Tibial artery (tissue), 4 donors: ENCODE measurements around the gene IFT122.
"Not testable (repeated sequence)": the region's sequence is repeated elsewhere in the genome, so short reads cannot be mapped to it uniquely, and the experiment has no call there.

ENCODE experiments used
- DNase-seq, 2 donors: peaks; one replicate each; pipeline ENCODE4 v3.0.0-alpha.2; 2019
- H3K27ac ChIP-seq, 2 donors: fragments of 200-600 bp; sonication (generic) in 1 of 2; 1 replicate in 1 of 2; 2 replicates in 1 of 2; pipeline ENCODE4 v1.5.1; 2018 to 2019; ENCODE audit warnings: mild to moderate bottlenecking in 1 of 2
- H3K27me3 ChIP-seq, 2 donors: fragments of 200-600 bp; sonication (generic) in 1 of 2; one replicate each; pipeline versions ENCODE4 v1.5.1 to v1.6.0; 2016 to 2019
- H3K36me3 ChIP-seq, 3 donors: fragments of 200-600 bp; sonication (generic) in 2 of 3; one replicate each; pipeline ENCODE4 v1.5.1; 2016 to 2019; ENCODE audit warnings: mild to moderate bottlenecking in 2 of 3
- H3K4me1 ChIP-seq, 4 donors: fragments of 200-600 bp; sonication (generic) in 2 of 4; 1 replicate in 3 of 4; 2 replicates in 1 of 4; pipeline ENCODE4 v1.5.1; 2016 to 2019
- H3K4me3 ChIP-seq, 2 donors: fragments of 200-600 bp; sonication (generic) in 1 of 2; 1 replicate in 1 of 2; 2 replicates in 1 of 2; pipeline ENCODE4 v1.5.1; 2018 to 2019; ENCODE audit warnings: mild to moderate bottlenecking in 2 of 2
- H3K9me3 ChIP-seq, 3 donors: fragments of 200-600 bp; sonication (generic) in 1 of 3; one replicate each; pipeline ENCODE4 v1.5.1; 2016 to 2019
- CTCF ChIP-seq, 2 experiments: fragments of 200-600 bp in 1 of 2; fragments of 450-650 bp in 1 of 2; IDR thresholded peaks; one replicate each; pipeline ENCODE4 v1.5.1; 2017 to 2019; ENCODE audit warnings: antibody characterized with exemption in 2 of 2, mild to moderate bottlenecking in 1 of 2, moderate library complexity in 1 of 2
- intact Hi-C: fragments of 100-400 bp; cut with DNase I; formaldehyde crosslinking; loops from one replicate; pipeline ENCODE4 v1.15.0; 2023; ENCODE audit warnings: low total_unique reads

Gene IFT122

GRCh38 chr3:129499604-129500333 is 59.7 kb downstream of the IFT122 start:
- intact Hi-C loops, H3K4me3 ChIP-seq, H3K27me3 ChIP-seq: not testable (repeated sequence)

GRCh38 chr3:129500334-129500658 is 60.3 kb downstream of the IFT122 start:
- Histone ChIP-seq H3K36me3 (peaks cover 7 to 74% (median 33%) of the 10 kb centered on the region in 3 donors), H3K9me3 (no peaks in the 10 kb centered on the region), H3K27me3 (no peaks in the 10 kb centered on the region), H3K27ac (no peak overlapping the region), H3K4me3 (no peak overlapping the region), H3K4me1 (peaks cover 0 to 15% (median 6%) of the 10 kb centered on the region in 4 donors)
- intact Hi-C loops: no loop called here
- no peak for TF ChIP-seq CTCF (IDR thresholded peaks at IDR 0.05)
- no peak for DNase-seq

More at GRCh38 chr3:129499604-129500333, 59.7 kb downstream of the IFT122 start:
- DNase-seq, H3K27ac ChIP-seq, H3K9me3 ChIP-seq: not testable (repeated sequence)
- Histone ChIP-seq H3K36me3 (peaks cover 7 to 71% (median 33%) of the 10 kb centered on the region in 3 donors), H3K4me1 (peaks cover 0 to 15% (median 5%) of the 10 kb centered on the region in 4 donors)

GRCh38 chr3:129501630-129502029 is 61.6 kb downstream of the IFT122 start:
- Histone ChIP-seq H3K36me3 (peaks cover 7 to 77% (median 33%) of the 10 kb centered on the region in 3 donors), H3K4me1 (peaks cover 0 to 15% (median 3%) of the 10 kb centered on the region in 4 donors), H3K4me3 (no peak overlapping the region), H3K9me3 (no peaks in the 10 kb centered on the region), H3K27ac (no peak overlapping the region), H3K27me3 (no peaks in the 10 kb centered on the region)
- intact Hi-C loops: no loop called here
- no peak for TF ChIP-seq CTCF (IDR thresholded peaks at IDR 0.05)
- no peak for DNase-seq

- no peak for DNase-seq
- Histone ChIP-seq H3K36me3 (peaks cover 7 to 86% (median 44%) of the 10 kb centered on the region in 3 donors), H3K4me1 (peaks cover 0 to 22% (median 8%) of the 10 kb centered on the region in 4 donors), H3K27me3 (no peaks in the 10 kb centered on the region), H3K9me3 (no peaks in the 10 kb centered on the region), H3K27ac (no peak overlapping the region), H3K4me3 (no peak overlapping the region)
- TF ChIP-seq CTCF (IDR thresholded peaks at IDR 0.05): no peak
- intact Hi-C loops: no loop called here
Observed at GRCh38 chr3:129502641-129503408, 62.8 kb downstream of the IFT122 start.

- no peak for DNase-seq
- Histone ChIP-seq H3K36me3 (peaks cover 7 to 88% (median 44%) of the 10 kb centered on the region in 3 donors), H3K4me1 (peaks cover 0 to 22% (median 8%) of the 10 kb centered on the region in 4 donors), H3K27me3 (no peaks in the 10 kb centered on the region), H3K27ac (no peak overlapping the region), H3K4me3 (no peak overlapping the region), H3K9me3 (no peaks in the 10 kb centered on the region)
- intact Hi-C loops: no loop called here
- no peak for TF ChIP-seq CTCF (IDR thresholded peaks at IDR 0.05)
Observed at GRCh38 chr3:129503471-129504291, 63.7 kb downstream of the IFT122 start.
